HG03159 (cell line): Measurements from ENCODE around the gene KIF6.
"Not testable (repeated sequence)": the region's sequence is repeated elsewhere in the genome, so short reads cannot be mapped to it uniquely, and the experiment has no call there.

ENCODE experiments used
- ATAC-seq: cut with Tn5 transposase; IDR thresholded peaks from one replicate; pipeline ENCODE4 v1.9.1; 2021; ENCODE audit warnings: mild to moderate bottlenecking, moderate library complexity; ENCODE audit not compliant: unreplicated experiment

KIF6 gene

DNA sequence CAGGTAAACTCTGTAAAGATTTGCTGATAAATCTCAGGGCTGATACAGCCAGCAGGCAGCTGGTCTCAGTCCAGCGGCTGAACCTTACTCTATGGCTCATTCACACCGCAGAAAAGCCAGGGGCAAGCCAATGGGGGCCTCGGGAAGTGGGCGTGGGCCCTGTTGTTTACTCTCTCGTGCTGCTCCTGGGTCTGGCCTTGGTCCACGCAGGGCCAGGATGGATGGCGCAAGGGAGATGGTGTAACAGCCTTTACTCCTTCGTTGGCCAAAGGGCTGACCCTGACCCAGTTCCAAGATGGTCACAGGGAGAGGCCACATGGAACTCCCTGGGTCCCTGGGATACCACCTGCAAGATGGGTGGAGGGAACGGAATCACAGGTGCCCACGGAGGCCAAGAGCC lies 427.1 kb downstream of the KIF6 start:
- ATAC-seq, result no peak

DNA sequence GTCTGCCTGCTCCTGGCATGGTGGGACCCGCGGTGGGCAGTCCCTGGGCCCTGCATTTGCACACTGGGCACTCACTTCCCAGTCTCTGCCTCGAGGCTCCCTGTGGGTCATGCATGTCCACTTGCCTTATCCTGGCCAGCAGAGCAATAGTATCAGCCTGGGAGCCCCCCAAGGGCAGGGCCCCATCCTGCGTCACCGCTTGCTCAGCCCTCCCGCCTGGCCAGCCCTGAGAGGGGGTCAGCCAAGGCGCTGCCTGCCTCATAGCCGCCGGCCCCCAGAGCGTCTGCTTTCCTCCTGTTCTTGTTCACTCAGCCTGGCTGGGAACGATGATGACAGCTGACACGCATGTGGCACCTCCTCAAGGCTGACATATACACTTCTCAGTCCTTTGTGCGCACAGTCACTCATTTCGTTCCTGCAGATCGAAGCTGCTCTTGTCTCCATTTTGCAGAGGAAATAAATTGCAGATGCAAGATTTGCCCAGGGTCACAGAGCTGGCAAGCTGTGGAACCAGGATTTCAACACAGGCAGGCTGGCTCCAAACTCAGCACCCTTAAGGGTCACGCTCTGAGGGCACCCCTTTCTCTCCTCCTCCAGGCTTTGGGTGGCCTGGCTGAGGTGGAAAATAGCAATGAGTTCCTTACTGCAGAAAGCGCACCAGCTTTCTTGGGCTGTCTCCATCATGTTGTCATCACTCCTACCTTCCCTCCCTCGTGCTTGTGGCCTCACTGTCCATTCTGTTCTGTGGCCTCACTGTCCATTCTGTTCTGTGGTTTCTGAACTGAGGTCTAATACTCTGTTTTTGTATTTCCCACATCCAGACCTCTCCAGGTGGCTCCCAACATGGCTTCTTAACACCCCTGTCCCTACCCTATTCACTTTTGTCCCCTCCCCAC lies 428.2 kb downstream of the KIF6 start:
- ATAC-seq, result no peak

DNA sequence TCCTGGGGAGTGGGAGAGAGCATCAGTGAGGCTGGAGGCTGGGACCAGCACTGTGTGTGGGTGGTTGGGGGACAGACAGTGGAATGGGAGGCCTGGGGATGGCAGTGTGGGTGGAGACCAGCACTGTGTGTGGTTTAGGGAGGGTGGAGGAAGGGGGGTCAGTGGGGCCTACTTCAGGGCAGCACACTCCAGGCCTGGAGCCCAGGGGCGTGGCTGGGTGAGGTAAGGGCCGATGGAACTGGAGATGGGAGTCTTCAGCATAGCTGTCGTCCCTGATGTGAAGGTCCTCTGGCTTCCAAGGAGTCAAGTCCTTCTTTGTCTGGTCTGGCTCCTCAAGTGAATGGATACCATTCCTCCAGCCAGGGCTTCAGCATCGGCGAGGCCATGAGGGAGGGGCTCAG lies 429.6 kb downstream of the KIF6 start:
- no peak for ATAC-seq

DNA sequence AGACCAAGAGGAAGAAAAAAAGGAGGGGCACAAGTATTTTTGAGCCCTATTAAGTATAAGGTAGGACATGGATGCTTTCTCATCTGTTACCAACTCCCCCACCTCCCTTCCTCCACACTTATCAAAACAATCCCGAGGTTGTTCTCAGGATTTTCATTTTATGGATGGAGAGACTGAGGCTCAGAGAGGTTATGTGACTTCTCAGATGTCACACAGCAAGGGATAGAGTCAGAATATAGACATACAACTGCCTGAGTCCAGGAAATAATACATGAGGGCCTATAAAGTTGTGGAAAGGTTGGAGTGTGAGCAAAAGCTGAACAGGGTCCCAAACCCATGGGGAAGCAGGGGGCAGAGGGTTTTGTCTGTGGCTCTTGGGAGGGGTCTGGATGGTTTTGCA lies 430.3 kb downstream of the KIF6 start:
- no peak for ATAC-seq

DNA sequence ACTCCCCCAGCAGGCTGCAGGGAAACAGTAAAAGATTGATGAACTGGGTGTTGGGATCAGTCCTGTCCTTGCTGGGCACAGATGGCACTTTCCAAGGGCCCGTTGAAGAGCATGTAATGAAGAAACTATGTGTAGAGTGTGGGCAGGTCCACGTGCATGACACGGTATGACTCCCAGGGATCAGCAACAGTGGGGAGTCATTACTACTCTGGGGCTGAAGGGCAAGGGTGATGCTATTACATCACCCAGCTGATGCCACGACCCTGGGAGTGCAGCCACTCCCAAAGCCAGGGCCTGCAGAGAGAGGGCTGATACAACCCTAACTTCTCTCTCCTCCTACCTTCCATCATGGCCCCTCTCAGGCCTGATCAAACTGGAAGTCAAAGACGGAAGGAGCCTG lies 431.1 kb downstream of the KIF6 start:
- ATAC-seq, result no peak

DNA sequence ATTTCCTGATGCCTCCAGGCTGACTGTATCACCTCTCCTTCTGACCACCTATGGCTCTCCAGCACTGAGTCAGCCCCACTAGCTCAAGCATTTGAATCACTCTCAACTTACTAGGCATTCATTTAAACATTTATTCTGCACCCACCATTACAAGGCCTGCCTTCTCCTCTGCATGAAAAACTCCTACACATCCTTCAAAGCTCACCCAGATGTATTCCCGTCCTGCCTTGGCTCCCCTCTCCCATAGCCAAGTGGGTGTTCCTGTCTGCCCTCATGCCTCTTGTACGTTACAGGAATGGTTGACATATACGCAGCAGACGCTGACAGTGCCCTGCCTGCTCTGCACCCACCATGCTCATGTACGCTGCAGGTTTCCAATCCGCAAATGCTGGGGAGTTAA lies 432.6 kb downstream of the KIF6 start:
- ATAC-seq, result no peak

DNA sequence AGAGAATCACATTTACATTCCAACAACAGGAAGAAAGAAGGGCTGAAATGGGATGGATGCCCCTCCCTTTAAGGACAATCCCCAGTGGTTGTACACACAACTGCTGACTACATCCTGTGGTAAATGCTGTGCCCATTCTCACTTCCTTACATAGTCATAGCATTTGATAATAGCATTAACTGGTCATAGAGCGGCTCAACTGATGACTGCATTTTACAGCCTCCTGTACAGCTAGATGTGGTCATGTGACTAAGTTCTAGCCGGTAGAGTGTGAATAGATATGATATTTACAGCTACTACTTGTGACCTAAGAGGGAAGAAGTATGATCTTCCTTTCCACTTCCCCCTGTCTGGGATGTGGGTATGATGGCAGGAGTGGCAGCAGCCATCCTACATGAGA lies 435.7 kb downstream of the KIF6 start:
- no peak for ATAC-seq

DNA sequence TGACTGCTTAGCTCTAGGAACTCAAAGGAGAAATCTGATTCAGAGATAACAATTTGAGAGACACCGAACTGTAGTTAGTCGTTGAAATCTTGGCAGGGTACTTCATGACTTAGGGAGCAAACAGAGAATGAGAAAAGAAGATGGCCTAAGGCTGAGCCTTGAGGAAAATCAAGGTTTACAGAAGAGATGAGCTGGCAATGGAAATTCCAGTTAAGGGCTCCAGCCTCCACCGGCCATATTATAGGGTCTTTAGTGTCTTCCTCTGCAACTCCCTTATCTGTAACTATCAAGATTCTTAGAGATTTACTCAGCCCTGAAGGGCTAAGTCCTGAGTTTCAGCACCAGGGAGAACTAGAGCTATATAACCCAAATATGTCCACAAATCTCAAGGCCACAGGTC lies 437.6 kb downstream of the KIF6 start:
- ATAC-seq, result no peak

DNA sequence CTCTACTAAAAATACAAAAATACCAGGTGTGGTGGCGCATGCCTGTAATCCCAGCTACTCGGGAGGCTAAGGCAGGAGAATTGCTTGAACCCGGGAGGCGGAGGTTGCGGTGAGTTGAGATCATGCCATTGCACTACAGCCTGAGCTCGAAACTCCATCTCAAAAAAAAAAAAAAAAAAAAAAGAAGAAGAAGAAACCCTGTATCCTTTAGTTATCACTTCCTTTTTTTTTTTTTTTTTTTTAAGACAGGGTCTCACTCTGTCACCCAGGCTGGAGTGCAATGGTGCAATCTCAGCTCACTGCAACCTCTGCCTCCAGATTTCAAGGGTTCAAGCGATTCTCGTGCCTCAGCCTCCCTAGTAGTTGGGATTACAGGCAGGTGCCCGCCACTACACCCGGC lies 438.6 kb downstream of the KIF6 start:
- not testable (repeated sequence) for ATAC-seq

DNA sequence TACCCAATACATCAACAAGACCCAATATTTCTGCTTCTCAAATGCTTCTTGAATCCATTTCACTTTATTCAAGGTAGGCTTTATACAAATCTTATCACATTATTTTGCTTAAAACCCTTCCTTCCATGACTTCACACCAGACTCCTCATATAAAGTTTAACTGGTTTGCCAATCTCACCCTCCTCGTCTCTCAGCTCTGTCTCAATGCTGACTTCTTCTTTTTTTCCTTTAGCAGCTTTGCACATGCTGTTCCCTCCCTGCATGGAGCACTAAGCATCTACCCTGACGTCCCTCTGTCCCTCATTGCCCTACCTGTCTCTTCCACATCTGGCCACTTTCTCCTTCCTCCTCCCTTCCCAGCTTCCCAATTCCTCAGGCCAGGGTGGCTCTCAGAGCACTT lies 442.4 kb downstream of the KIF6 start:
- ATAC-seq, result no peak

DNA sequence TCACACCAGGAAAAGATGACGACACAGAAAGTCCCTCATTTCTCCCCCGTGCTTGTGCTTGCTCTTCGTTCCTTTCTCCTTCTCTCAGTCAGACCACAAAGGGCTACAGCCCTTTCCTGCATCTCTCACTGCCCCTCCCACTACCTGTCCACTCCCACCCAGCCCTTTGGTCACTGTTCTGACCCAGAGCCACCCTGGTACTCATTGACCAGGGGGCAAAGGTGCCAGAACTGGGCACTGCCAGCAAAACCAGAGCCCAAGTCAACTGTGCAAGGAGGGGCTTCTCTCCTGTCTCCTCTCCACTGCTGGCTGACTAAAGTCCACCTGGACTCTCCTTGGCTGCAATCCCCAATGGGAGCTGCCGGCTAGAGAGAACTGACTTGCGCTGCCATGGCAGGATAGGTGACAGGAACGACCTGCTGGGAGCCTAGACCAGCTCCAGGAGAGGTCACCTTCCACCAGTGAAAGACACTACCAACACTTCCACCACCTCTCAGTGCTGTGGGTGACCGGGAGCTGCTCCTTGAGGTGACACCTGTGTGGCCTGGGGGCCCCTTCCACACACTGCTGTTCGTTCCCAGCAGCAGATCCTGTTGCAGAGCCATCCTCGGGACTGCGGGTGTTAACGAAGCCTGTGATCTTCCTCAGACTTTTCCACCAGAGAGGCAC lies 443.8 kb downstream of the KIF6 start:
- ATAC-seq, result no peak

DNA sequence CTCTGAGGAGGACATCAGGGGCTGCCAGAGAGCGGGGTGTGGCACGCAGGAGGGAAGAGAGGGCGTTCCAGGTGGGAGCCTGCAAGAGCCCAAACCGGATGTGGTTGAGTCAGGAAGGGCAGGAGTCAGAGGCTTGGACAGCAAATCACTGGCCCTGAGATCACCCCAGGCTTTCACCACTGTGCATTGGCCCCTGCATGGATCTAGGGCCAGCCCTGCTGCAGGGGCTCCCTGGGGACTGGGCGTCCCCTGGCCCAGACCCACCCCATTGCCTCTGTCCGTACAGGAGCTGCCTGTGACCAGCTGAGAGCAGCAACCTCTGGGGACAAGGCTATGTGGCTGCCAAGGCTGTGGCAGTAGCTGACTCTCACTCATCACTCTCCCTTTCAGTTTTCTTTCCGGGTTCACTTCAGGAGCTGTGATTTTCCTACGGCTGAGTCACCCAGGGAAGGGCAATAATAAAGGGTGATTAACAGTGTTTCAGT lies 444.9 kb downstream of the KIF6 start:
- ATAC-seq, result no peak
